ENCODE data around the gene KIRREL2. TPM values are rescaled to one million over a fixed set of nuclear protein-coding genes. Genes with fewer than 3 reads are reported as not detected.

The KIRREL2 gene
- total RNA-seq, 1 experiment from 2014 or later, result 3.1 TPM

GRCh38 chr19:35868172-35868822 lies 11.6 kb downstream of the KIRREL2 start, which contains the start of gene APLP1:
Gene APLP1, plus strand, starts transcription at chr19:35868574. Its CDS starts 63 bp downstream, at chr19:35868637.
- Histone ChIP-seq H3K4ac (ENCODE audit: low read depth, low read length) (no peak within 1 kb of the TSS), H3K9me3 (ENCODE audit: control insufficient read depth, low read depth, low read length) (no peaks in the 10 kb centered on the region), H3K4me1 (ENCODE audit: insufficient read depth, low read length) (peaks cover 8% of the 10 kb centered on the region; the same call in 1 of the 2 replicates), H3T11ph (ENCODE audit: low read length) (no peak within 1 kb of the TSS), H3K23me2 (ENCODE audit: insufficient read length, low read depth, low read length, poor library complexity, severe bottlenecking) (peaks cover 14% of the 10 kb centered on the region), H3K9ac (ENCODE audit: extremely low read depth, insufficient read length, low read length) (no peak within 1 kb of the TSS), H4K20me1 (ENCODE audit: control insufficient read depth, insufficient read depth, insufficient read length) (no peaks in the 10 kb centered on the region), H4K91ac (ENCODE audit: insufficient read length, low read depth, low read length) (no peak within 1 kb of the TSS), H3K18ac (ENCODE audit: insufficient read length, low read depth, low read length) (no peak within 1 kb of the TSS), H3K79me2 (ENCODE audit: insufficient read depth, low read length) (no peaks in the 10 kb centered on the region), H3K79me1 (ENCODE audit: insufficient read depth, low read depth, low read length, poor library complexity, severe bottlenecking) (no peaks in the 10 kb centered on the region), H2BK12ac (ENCODE audit: insufficient read length, low read depth, low read length) (no peak within 1 kb of the TSS), H3K56ac (ENCODE audit: insufficient read length, low read depth, low read length) (no peak within 1 kb of the TSS), H2BK15ac (ENCODE audit: low read depth, low read length) (no peak within 1 kb of the TSS), H2BK120ac (ENCODE audit: low read depth, low read length, poor library complexity, severe bottlenecking) (no peak within 1 kb of the TSS), H2AFZ (ENCODE audit: low read length) (no peak within 1 kb of the TSS), H4K5ac (ENCODE audit: insufficient read length, low read depth, low read length) (no peak within 1 kb of the TSS), H2BK20ac (ENCODE audit: low read depth, low read length, poor library complexity, severe bottlenecking) (no peak within 1 kb of the TSS), H3K4me2 (ENCODE audit: insufficient read depth, insufficient read length, low read length) (peak within 1 kb of the TSS; percentile 76), H2BK5ac (ENCODE audit: insufficient read length, low read length) (no peak within 1 kb of the TSS), H3K27ac (ENCODE audit: insufficient read length, low read depth, low read length) (no peak within 1 kb of the TSS), H4K8ac (replicated peaks; ENCODE audit: insufficient read length, low read depth, low read length) (no peak within 1 kb of the TSS), H2AK5ac (ENCODE audit: insufficient read length, low read length) (no peak within 1 kb of the TSS), H3K23ac (ENCODE audit: insufficient read length, low read depth, low read length) (no peak within 1 kb of the TSS), H3K14ac (ENCODE audit: insufficient read depth, low read length) (no peak within 1 kb of the TSS), H3K27me3 (ENCODE audit: insufficient read depth, low read length) (peaks cover 5% of the 10 kb centered on the region; the same call in 1 of the 2 replicates)
- no CpG with 5 or more reads among the region's 60 CpGs for WGBS (ENCODE audit: extremely low coverage, insufficient read length, low lambda C conversion rate)
- Mint-ChIP-seq H3K27me3 (ENCODE audit: low read depth) (peaks cover 44% of the 10 kb centered on the region), H3K4me3 (peak within 1 kb of the TSS; percentile 63 to 88), H3K27ac (peak within 1 kb of the TSS in 2 of 3 experiments; percentile 51 to 55; a peak in 3 of 7 replicates), H3K36me3 (ENCODE audit: insufficient read depth in 1 of 3, low read depth in 3 of 3) (peaks cover 3 to 5% (median 4%) of the 10 kb centered on the region in 3 experiments; a peak in 4 of 7 replicates), H3K4me1 (peaks cover 14 to 35% of the 10 kb centered on the region in 2 experiments), H3K9me3 (no peaks in the 10 kb centered on the region; a peak in 1 of 5 replicates)
- no peak for TF ChIP-seq CTCF (conservative IDR thresholded peaks at IDR 0.05)
- peak; percentile 73 for DNase-seq
